Amniotic stem cell (primary cell): Measurements from ENCODE around the gene POLD3.

ENCODE experiments used
- DNase-seq: peaks from one replicate; lab custom pipeline; 2025; lab: John Stamatoyannopoulos, UW

Gene POLD3

DNA sequence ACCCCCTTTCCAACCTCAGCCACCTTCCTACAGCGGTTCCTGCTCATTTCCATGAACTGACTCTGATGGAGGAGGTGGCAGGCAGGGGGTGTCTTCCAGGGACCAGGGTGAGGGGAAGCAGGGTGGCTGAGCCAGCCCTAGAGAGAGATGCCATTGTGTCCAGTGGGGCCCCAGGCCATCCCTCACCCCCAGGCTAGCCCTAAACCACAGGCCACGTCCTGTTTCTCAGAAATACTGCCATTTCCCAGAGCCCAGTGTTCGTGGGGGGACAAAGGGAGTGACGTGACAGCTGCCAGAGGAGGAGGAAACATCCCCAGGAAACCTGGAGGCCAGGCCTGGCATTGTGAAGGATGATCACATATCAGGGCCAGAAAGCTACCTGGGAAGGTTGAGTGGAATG is 99.4 kb downstream of the POLD3 start:
- no peak for DNase-seq
